ENCODE data around the gene GABRR2.

The GABRR2 gene

DNA sequence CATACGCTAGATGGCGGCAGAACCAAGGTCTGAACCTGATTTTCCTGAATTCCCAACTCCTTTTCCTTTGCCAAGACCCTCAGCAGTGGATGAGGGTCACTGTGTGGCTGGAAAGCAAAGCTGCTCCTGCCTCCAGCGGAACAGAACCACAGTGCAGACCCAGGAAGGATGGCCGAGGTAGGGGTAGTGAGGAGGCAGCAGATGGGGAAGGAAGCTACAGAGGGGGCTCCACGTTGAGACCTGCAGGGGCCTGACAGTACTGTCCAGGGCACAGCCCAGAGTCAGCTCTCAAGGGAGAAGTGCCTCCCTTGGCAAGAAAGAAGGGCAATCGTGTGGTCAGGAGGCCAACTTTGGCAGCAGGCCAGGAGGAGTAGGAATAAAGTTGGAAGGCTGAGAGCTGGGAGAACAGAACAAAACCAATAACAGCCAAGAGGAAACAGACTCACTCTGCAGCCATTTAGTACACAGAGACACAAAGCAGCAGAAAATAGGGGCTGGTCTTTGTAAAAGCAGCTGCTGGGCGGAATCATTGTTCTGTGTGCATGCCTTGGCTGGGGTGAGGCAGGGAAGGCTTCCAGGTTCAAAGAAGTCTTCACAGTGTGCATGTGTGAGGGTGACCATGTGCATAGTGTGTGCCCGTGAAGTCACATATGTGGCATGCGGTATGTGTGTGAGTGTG lies 3.1 kb downstream of the GABRR2 start:
- no peak overlapping the region for H2AFZ ChIP-seq (ENCODE audit: low read depth, low read length, severe bottlenecking)
- no peaks in the 10 kb centered on the region for H4K20me1 ChIP-seq (ENCODE audit: low read depth, low read length)
- H3K9me2 ChIP-seq (replicated peaks; ENCODE audit: insufficient read depth, low read length) = no peaks in the 10 kb centered on the region
- H3K9me3 ChIP-seq (ENCODE audit: insufficient read depth, low read length) = no peaks in the 10 kb centered on the region
- H3K4me2 ChIP-seq (ENCODE audit: low read depth, low read length, poor library complexity, severe bottlenecking) = no peak overlapping the region
- H3K9ac ChIP-seq (ENCODE audit: low read length) = no peak overlapping the region
- H3F3A ChIP-seq (ENCODE audit: insufficient read depth) = peaks cover 13% of the 10 kb centered on the region
- H3K4me3 ChIP-seq (ENCODE audit: insufficient read depth, low read length, poor library complexity, severe bottlenecking) = no peak overlapping the region
- no peak for TF ChIP-seq EZH2phosphoT487 (conservative IDR thresholded peaks at IDR 0.05; ENCODE audit: low read length)
- TF ChIP-seq, protein P1, sequence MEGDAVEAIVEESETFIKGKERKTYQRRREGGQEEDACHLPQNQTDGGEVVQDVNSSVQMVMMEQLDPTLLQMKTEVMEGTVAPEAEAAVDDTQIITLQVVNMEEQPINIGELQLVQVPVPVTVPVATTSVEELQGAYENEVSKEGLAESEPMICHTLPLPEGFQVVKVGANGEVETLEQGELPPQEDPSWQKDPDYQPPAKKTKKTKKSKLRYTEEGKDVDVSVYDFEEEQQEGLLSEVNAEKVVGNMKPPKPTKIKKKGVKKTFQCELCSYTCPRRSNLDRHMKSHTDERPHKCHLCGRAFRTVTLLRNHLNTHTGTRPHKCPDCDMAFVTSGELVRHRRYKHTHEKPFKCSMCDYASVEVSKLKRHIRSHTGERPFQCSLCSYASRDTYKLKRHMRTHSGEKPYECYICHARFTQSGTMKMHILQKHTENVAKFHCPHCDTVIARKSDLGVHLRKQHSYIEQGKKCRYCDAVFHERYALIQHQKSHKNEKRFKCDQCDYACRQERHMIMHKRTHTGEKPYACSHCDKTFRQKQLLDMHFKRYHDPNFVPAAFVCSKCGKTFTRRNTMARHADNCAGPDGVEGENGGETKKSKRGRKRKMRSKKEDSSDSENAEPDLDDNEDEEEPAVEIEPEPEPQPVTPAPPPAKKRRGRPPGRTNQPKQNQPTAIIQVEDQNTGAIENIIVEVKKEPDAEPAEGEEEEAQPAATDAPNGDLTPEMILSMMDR (IDR thresholded peaks at IDR 0.05; ENCODE audit: insufficient read depth, low read length, poor library complexity, severe bottlenecking) = peak; percentile 31
- no peak overlapping the region for H3K27ac ChIP-seq (ENCODE audit: low read depth, low read length)
- no peaks in the 10 kb centered on the region for H3K27me3 ChIP-seq (ENCODE audit: low read length)
- H3K36me3 ChIP-seq (ENCODE audit: low read length) = peaks cover 6% of the 10 kb centered on the region; the same call in 1 of the 2 replicates
- H3K79me2 ChIP-seq (ENCODE audit: insufficient read depth, low read length) = no peaks in the 10 kb centered on the region

DNA sequence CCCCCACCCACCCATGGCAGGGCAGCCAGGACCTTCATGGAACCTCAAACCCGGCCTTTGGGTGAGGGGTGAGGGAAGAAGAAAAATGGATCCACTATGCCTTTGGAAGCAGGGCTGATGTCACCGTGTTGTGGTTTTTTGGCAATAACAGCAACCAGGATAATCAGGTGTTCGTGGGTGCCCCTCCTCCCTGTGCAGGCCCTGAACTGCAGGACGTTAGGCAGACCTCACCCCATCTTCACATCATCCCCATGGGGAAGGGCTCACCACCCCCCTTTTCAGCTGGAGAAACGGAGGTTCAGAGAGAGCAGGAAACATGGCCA lies 3.6 kb downstream of the GABRR2 start:
- Histone ChIP-seq H3K9me2 (replicated peaks; ENCODE audit: insufficient read depth, low read length) (no peaks in the 10 kb centered on the region), H3K4me2 (ENCODE audit: low read depth, low read length, poor library complexity, severe bottlenecking) (no peak overlapping the region), H3K36me3 (ENCODE audit: low read length) (peaks cover 6% of the 10 kb centered on the region; the same call in 1 of the 2 replicates), H3K9ac (ENCODE audit: low read length) (no peak overlapping the region), H2AFZ (ENCODE audit: low read depth, low read length, severe bottlenecking) (no peak overlapping the region), H3K27ac (ENCODE audit: low read depth, low read length) (no peak overlapping the region), H3K27me3 (ENCODE audit: low read length) (no peaks in the 10 kb centered on the region), H3K9me3 (ENCODE audit: insufficient read depth, low read length) (no peaks in the 10 kb centered on the region), H3K4me3 (ENCODE audit: insufficient read depth, low read length, poor library complexity, severe bottlenecking) (no peak overlapping the region), H4K20me1 (ENCODE audit: low read depth, low read length) (no peaks in the 10 kb centered on the region), H3K79me2 (ENCODE audit: insufficient read depth, low read length) (no peaks in the 10 kb centered on the region), H3F3A (ENCODE audit: insufficient read depth) (peaks cover 13% of the 10 kb centered on the region)
- no peak for TF ChIP-seq EZH2phosphoT487 (conservative IDR thresholded peaks at IDR 0.05; ENCODE audit: low read length)
- TF ChIP-seq, protein P1 (IDR thresholded peaks at IDR 0.05; ENCODE audit: insufficient read depth, low read length, poor library complexity, severe bottlenecking) = no peak

DNA sequence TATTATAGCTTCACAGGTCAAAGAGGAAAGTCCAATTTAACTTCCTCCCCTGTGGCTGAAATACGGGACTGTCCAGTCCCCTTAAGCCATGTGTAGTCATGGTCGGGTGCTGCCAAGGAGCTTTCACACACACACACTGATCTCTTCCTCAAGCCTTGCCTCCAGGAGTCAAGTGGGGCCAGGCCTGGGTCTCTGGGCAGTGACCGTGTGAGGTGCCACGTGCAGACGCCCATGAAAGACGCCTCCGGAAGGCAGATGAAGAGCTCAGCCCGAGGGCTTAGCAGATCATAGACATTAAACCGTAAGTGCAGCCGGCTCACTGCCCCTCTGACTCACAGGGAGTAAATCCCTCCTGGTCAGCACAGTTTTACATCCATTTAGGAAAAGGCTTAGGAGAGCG lies 4.2 kb downstream of the GABRR2 start:
- H3K9ac ChIP-seq (ENCODE audit: low read length) = no peak overlapping the region
- no peaks in the 10 kb centered on the region for H3K9me3 ChIP-seq (ENCODE audit: insufficient read depth, low read length)
- H3K4me3 ChIP-seq (ENCODE audit: insufficient read depth, low read length, poor library complexity, severe bottlenecking) = no peak overlapping the region
- H4K20me1 ChIP-seq (ENCODE audit: low read depth, low read length) = no peaks in the 10 kb centered on the region
- peaks cover 13% of the 10 kb centered on the region for H3F3A ChIP-seq (ENCODE audit: insufficient read depth)
- H3K27ac ChIP-seq (ENCODE audit: low read depth, low read length) = no peak overlapping the region
- no peaks in the 10 kb centered on the region for H3K27me3 ChIP-seq (ENCODE audit: low read length)
- TF ChIP-seq, protein P1 (IDR thresholded peaks at IDR 0.05; ENCODE audit: insufficient read depth, low read length, poor library complexity, severe bottlenecking) = no peak
- TF ChIP-seq EZH2phosphoT487 (conservative IDR thresholded peaks at IDR 0.05; ENCODE audit: low read length) = no peak
- H3K79me2 ChIP-seq (ENCODE audit: insufficient read depth, low read length) = no peaks in the 10 kb centered on the region
- no peak overlapping the region for H2AFZ ChIP-seq (ENCODE audit: low read depth, low read length, severe bottlenecking)
- no peak overlapping the region for H3K4me2 ChIP-seq (ENCODE audit: low read depth, low read length, poor library complexity, severe bottlenecking)
- no peaks in the 10 kb centered on the region for H3K9me2 ChIP-seq (replicated peaks; ENCODE audit: insufficient read depth, low read length)
- H3K36me3 ChIP-seq (ENCODE audit: low read length) = peaks cover 4% of the 10 kb centered on the region; the same call in 1 of the 2 replicates
